PFSK-1 (cell line): Measurements from ENCODE around the gene INPP4B.

Experiments
- FOXP2 ChIP-seq: optimal IDR thresholded peaks from 2 replicates; pipeline ENCODE3; 2011; ENCODE audit warnings: borderline replicate concordance, control low read depth, inconsistent platforms; ENCODE audit not compliant: insufficient read depth; ENCODE audit errors: extremely low read length, extremely low read depth
- POLR2AphosphoS5 ChIP-seq: IDR thresholded peaks from 2 replicates; pipeline ENCODE4 v1.6.1; 2012; ENCODE audit warnings: low read depth, mild to moderate bottlenecking, control low read depth, low read length, moderate library complexity
- REST ChIP-seq, 2 experiments: IDR thresholded peaks; 2 replicates each; pipeline versions ENCODE4 v1.6.1 to v1.8.0; 2011 to 2012; ENCODE audit warnings: low read depth in 2 of 2, low read length in 2 of 2, control low read depth in 1 of 2, inconsistent platforms in 1 of 2, mild to moderate bottlenecking in 1 of 2, moderate library complexity in 1 of 2; ENCODE audit not compliant: insufficient read depth in 1 of 2
- SIN3A ChIP-seq: IDR thresholded peaks from 2 replicates; pipeline ENCODE4 v1.6.1; 2012; ENCODE audit warnings: mild to moderate bottlenecking, low read length, moderate library complexity, borderline replicate concordance; ENCODE audit not compliant: insufficient read depth
- TAF1 ChIP-seq: IDR thresholded peaks from 2 replicates; pipeline ENCODE4 v1.6.1; 2012; ENCODE audit warnings: low read length, control low read depth, borderline replicate concordance; ENCODE audit not compliant: insufficient read depth

GRCh38 chr4:142512161-142512560, 333.9 kb downstream of the INPP4B start:
- TF ChIP-seq REST (IDR thresholded peaks at IDR 0.05; ENCODE audit: insufficient read depth in 1 of 2, low read depth in 2 of 2, low read length in 2 of 2) (no peak), POLR2AphosphoS5 (no peak), FOXP2 (no peak), TAF1 (no peak), SIN3A (no peak)
